Endothelial cell (in vitro differentiated cells): ENCODE measurements around the gene MEI1. TPM values are rescaled to one million over a fixed set of nuclear protein-coding genes. Genes with fewer than 3 reads are reported as not detected.

Experiments
- DNase-seq: peaks from one replicate; pipeline ENCODE4 v3.0.0; 2021; ENCODE audit warnings: low spot score
- H3K27ac Mint-ChIP-seq: one replicate; pipeline ENCODE4 v1.8.0; 2021; ENCODE audit warnings: mixed read lengths, inconsistent platforms; ENCODE audit not compliant: unreplicated experiment
- H3K27me3 Mint-ChIP-seq: one replicate; pipeline ENCODE4 v1.8.0; 2021; ENCODE audit warnings: mild to moderate bottlenecking, moderate library complexity, mixed read lengths, inconsistent platforms; ENCODE audit not compliant: unreplicated experiment
- H3K36me3 Mint-ChIP-seq: one replicate; pipeline ENCODE4 v1.8.0; 2021; ENCODE audit warnings: mild to moderate bottlenecking, low read depth, mixed read lengths, inconsistent platforms; ENCODE audit not compliant: unreplicated experiment
- H3K4me1 Mint-ChIP-seq: one replicate; pipeline ENCODE4 v1.8.0; 2021; ENCODE audit warnings: mild to moderate bottlenecking, mixed read lengths, inconsistent platforms; ENCODE audit not compliant: unreplicated experiment
- H3K4me3 Mint-ChIP-seq: one replicate; pipeline ENCODE4 v1.8.0; 2021; ENCODE audit warnings: mild to moderate bottlenecking, mixed read lengths, inconsistent platforms; ENCODE audit not compliant: unreplicated experiment
- H3K9me3 Mint-ChIP-seq: one replicate; pipeline ENCODE4 v1.8.0; 2021; ENCODE audit warnings: mixed read lengths, inconsistent platforms; ENCODE audit not compliant: unreplicated experiment
- CTCF ChIP-seq: fragments of 200-600 bp; sonication (generic); IDR thresholded peaks from one replicate; pipeline ENCODE4 v1.5.0; 2021; ENCODE audit warnings: antibody characterized with exemption; ENCODE audit not compliant: unreplicated experiment
- total RNA-seq: library from RNA; stranded (reverse); fragmentation: NEBNext Ultra II Directional; extraction: Animal tissue kit (Norgen Biotek cat#: 25700); gene quantifications from one replicate; pipeline ENCODE4 v1.2.1, GENCODE V29; 2021; ENCODE audit not compliant: unreplicated experiment

The MEI1 gene
- total RNA-seq, 1 donor from 2014 or later = 0.38 TPM

DNA sequence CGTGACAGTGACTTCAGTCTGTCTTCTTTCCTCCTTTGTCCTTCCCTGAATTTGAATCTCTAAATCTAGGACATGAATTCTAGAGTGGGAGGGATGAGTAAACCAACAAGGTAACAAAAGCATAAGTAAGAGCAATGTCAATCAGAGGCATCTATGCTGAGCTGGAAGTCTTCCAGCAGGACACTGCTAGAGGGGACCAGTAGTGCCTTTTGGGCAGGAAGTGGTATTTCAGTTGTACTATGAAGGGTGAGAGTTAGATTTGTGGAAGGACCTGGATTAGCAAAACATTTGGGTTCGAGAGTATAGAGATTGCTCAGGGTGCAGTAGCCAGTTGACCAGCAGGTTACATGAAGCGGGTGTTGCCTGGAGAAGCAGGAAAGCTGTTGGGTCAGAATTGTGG, 40.3 kb downstream of the MEI1 start:
- Mint-ChIP-seq H3K4me1 (no peaks in the 10 kb centered on the region), H3K27me3 (peaks cover 2% of the 10 kb centered on the region), H3K27ac (no peak overlapping the region), H3K9me3 (no peaks in the 10 kb centered on the region), H3K36me3 (no peaks in the 10 kb centered on the region), H3K4me3 (no peak overlapping the region)
- no peak for TF ChIP-seq CTCF
- DNase-seq = no peak

GRCh38 chr22:41742918-41743317, 43.6 kb downstream of the MEI1 start:
- no peaks in the 10 kb centered on the region for H3K36me3 Mint-ChIP-seq
- no peak for DNase-seq

DNA sequence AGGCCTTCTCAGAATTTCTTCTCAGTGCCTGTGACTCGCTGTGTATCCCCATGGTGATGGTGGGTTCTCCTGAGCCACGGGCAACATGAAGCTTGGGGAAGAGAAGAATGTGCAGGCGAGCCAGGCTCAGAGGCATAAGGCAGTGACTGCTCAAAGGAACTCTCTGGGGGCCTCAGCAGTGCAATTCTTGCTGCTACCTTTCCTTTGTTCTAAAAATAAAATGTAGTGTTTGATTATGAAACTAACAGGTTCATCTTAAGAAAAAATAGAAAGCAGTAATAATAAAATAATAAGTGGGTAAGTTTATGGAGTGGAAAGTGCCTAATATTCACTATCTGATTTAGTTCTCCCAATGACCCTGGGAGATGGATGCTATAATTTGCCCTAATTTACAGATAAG, 46.7 kb downstream of the MEI1 start:
- no peak for TF ChIP-seq CTCF
- H3K4me3 Mint-ChIP-seq = no peak overlapping the region
- peaks cover 4% of the 10 kb centered on the region for H3K27me3 Mint-ChIP-seq
- H3K36me3 Mint-ChIP-seq = no peaks in the 10 kb centered on the region
- DNase-seq = no peak
- H3K27ac Mint-ChIP-seq = no peak overlapping the region
- peaks cover 7% of the 10 kb centered on the region for H3K4me1 Mint-ChIP-seq
- H3K9me3 Mint-ChIP-seq = no peaks in the 10 kb centered on the region

More at GRCh38 chr22:41742918-41743317, 43.6 kb downstream of the MEI1 start:
- Mint-ChIP-seq H3K4me3 (no peak overlapping the region), H3K27me3 (peaks cover 2% of the 10 kb centered on the region), H3K9me3 (no peaks in the 10 kb centered on the region), H3K27ac (no peak overlapping the region), H3K4me1 (no peaks in the 10 kb centered on the region)
- TF ChIP-seq CTCF = no peak

DNA sequence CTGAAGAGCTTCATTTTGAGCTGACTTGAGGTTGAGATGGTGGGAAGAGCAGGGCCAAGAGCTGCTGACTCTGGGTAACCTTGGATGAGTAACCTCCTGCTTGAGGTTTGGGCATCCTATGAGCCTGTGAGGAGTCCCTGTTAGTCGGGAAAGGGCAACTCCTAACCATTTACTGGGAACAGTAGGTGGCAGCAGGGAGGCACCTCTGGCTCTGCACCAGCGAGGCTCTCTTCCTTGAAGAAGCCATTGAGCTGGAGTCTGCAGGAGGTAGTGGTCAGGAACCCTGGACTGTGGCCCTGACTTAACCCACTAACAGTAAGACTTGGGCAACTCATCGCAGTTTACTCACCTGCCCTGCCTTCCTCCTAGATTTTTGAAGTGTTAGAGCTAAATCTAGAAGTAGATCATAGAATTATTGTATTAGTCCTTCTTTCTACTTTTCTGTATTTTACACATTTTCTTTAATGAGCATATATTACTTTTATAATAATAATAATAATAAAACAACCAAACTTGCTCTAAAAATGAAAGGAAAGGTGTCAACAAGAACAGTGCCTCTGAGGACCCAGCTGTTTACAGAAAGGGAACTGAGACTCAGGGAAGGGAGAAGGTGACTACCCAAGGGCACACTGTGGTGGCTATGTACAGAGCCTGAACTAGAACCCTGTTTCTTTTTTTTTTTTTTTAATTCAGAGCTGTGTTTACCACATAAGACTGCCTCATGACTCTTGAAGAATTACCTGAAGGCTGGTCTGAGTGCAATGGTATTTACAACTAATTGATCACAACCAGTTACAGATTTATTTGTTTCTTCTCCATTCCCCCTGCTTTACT, 47.5 kb downstream of the MEI1 start:
- H3K9me3 Mint-ChIP-seq = no peaks in the 10 kb centered on the region
- H3K4me3 Mint-ChIP-seq = no peak overlapping the region
- DNase-seq = peak; percentile 80
- H3K27ac Mint-ChIP-seq = no peak overlapping the region
- TF ChIP-seq CTCF = peak; percentile 37
- H3K27me3 Mint-ChIP-seq = peaks cover 4% of the 10 kb centered on the region
- H3K36me3 Mint-ChIP-seq = no peaks in the 10 kb centered on the region
- peaks cover 7% of the 10 kb centered on the region for H3K4me1 Mint-ChIP-seq
